Measurements from ENCODE around the gene CNIH3.

- TF ChIP-seq YY1 (IDR thresholded peaks at IDR 0.05; ENCODE audit: low read depth), result no peak
- no peak for TF ChIP-seq CREB1 (IDR thresholded peaks at IDR 0.05; ENCODE audit: low read depth)
- TF ChIP-seq CEBPB (IDR thresholded peaks at IDR 0.05), result no peak
- TF ChIP-seq RAD21 (IDR thresholded peaks at IDR 0.05; ENCODE audit: low read depth), result no peak
- TF ChIP-seq EGR1 (IDR thresholded peaks at IDR 0.05), result no peak
- TF ChIP-seq USF1 (IDR thresholded peaks at IDR 0.05), result no peak
- no peak for TF ChIP-seq REST (IDR thresholded peaks at IDR 0.05; ENCODE audit: low read depth)
- no peak for TF ChIP-seq TAF1 (IDR thresholded peaks at IDR 0.05; ENCODE audit: low read depth)
- no peak for TF ChIP-seq FOXM1 (IDR thresholded peaks at IDR 0.05; ENCODE audit: borderline replicate concordance, low read depth)
Measured at GRCh38 chr1:224589006-224589405, 27.1 kb upstream of the CNIH3 start.
